Stimulated activated CD4-positive, alpha-beta T cell treated with anti-CD3 and anti-CD28 coated beads, Interleukin-2, amount 100 ng/mL, for 4 hours (primary cell): ENCODE measurements around the gene ZNF862.
"Not testable (repeated sequence)": the region's sequence is repeated elsewhere in the genome, so short reads cannot be mapped to it uniquely, and the experiment has no call there.

ENCODE experiments used
- DNase-seq: peaks from one replicate; pipeline ENCODE4 v3.0.0-alpha.2; 2020; ENCODE audit warnings: low read depth

Gene ZNF862

DNA sequence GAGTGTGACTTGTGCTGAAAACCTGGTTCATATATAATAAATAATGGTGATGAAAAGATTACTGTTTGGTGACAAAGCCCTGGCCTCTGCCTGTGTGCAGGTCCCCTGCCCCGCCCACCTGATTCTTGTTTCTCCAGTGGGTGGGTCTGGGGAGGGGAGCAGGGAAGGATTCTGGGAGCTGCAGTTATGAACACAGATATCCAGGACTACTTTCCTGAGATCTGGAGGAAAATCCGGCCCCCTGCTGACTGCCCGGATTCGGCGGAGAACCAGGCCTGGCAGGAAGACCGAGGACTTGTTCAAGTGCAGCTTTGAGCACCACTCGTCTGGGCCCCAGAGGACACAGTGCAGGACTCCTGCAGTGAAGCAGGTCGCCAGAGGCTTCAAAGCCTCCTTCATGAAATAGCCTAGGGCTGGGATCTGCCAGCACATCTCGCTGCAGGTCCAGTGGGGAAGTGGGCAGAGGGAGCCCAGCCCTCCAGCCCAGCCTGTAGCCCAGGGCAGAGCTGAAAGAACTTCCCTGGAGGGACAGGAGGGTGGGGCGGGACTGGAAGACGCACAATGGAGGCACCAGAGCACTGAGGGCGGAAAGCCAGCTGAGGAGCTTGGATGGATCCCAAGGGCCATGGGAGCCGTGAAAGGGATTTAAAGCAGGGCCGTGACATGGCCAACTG is 42.6 kb downstream of the ZNF862 start:
- no peak for DNase-seq

DNA sequence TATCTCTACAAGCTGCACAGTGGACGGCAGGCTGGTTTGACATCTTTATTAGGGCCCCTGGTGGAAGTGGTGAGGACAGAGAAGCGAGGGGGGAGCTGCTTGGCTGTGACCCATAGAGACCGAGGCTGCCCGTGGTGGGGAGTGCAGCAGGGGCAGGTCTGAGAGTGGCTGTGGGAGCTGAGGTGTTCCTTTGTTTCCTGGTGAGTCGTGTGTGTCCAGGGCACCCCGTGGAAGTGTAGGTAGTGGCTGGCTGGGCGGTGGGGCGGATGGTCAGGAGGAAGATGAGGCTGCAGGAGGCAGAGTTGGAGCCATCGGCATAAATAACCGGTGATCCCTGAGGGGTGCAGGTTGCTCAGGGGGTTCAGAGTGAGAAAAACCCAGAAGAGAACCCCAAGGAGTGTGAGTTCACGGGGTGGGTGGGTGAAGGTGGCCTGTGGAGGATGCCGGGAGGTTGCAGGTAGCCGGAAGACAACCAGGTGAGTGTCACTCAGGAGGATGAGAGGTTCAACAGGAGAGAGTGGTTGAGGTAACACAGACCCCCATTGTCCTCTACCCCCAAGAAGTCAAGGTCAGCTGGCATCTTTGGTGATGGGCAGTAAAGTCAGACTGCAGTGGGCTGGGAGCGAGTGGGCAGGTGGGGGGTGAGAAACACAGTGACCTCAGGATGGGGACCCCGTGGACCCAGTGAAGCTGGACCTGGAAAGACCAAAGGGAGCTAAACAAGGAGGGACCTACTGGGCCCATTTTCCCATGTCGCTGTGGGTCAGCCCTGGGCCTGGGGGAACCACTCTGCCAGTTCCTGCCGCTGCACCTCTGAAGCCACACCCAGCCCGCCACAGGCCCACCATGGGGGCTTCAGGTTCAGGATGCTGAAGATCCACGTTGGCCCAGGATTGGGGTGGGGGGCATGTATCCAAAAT is 43.4 kb downstream of the ZNF862 start:
- DNase-seq: no peak

- no peak for DNase-seq
These were observed 44.3 kb downstream of the ZNF862 start for GRCh38 chr7:149882248-149883047.

DNA sequence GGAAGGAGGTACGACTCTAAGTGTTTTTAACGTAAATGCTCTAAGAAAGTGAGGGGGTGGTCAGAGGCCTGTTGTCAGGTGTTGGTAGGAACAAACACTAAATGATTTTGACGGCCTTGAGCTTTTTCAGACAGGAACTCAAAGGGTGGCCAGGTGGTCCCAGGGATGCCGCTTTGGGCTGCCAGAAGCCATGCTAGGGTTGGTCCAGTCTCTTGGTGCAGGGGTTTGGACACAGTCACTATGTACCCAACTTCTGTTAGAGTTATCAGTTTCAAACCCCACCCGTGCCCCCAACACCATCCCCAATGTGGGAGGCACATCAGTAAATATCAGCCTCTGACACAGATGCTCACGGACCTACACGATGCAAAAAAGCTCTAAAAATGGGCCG is 44.9 kb downstream of the ZNF862 start:
- DNase-seq: no peak

DNA sequence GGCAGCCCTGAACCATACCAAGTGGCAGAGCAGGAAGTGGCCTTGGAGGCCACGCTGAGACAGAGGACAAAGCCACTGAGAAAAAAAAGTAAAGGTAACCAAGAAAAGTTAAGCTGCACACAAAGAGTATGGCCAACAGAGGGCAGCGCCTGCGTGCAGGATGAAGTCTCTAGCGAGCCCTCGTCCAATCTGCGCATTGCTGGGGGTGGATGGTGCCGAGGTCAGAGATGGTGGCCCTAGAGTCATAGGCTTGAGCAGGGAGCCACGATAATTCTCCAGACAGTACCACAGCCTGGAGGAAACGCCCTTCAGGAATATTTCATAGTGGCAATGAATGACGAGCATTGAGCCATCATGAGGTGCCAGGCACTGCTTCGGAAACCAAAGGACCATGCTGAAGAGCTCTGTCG is 45.3 kb downstream of the ZNF862 start:
- DNase-seq: no peak

- DNase-seq: no peak
These were observed 45.8 kb downstream of the ZNF862 start for GRCh38 chr7:149884016-149884415.

DNA sequence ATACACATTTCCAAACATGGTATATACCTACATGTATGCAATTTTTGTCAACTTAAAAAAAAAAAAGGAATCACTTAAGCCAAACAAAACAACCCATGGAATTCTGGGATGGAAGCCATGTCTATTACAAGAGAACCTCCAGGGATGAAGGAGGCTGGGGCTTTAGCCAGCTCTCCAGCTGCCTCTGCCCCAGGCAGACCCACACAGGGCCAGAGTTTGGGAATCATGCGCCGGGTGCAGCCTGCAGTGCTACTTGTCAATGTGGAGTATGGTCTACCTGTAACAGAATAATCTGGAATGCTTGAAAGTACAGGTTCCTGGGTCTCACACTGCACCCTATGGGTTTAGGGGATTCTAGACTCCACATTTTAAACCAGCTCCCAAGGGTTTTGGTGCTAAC is 46.4 kb downstream of the ZNF862 start:
- no peak for DNase-seq

- no peak for DNase-seq
These were observed 47.2 kb downstream of the ZNF862 start for GRCh38 chr7:149885191-149886017.

- DNase-seq: no peak
These were observed 47.8 kb downstream of the ZNF862 start for GRCh38 chr7:149886018-149886415.

- DNase-seq: no peak
These were observed 49.1 kb downstream of the ZNF862 start for GRCh38 chr7:149887311-149887710.

- not testable (repeated sequence) for DNase-seq
These were observed 52.5 kb downstream of the ZNF862 start for GRCh38 chr7:149890715-149891114.

DNA sequence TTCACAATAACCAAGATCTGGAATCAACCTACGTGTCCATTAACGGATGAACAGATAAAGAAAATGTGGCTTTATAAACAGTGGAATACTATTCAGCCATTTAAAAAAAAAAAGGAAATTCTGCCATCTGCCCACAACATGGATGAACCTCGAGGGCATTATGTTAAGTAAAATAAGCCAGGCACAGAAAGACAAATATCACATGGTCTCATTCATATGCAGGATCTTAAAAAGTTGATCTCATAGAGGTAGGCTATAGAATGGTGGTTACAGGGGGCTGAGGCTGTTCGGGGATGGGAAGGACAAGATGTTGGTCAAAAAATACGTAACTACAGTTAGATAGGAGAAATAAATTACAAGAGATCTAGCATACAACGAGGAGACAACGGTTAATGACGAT is 56.8 kb downstream of the ZNF862 start:
- not testable (repeated sequence) for DNase-seq

DNA sequence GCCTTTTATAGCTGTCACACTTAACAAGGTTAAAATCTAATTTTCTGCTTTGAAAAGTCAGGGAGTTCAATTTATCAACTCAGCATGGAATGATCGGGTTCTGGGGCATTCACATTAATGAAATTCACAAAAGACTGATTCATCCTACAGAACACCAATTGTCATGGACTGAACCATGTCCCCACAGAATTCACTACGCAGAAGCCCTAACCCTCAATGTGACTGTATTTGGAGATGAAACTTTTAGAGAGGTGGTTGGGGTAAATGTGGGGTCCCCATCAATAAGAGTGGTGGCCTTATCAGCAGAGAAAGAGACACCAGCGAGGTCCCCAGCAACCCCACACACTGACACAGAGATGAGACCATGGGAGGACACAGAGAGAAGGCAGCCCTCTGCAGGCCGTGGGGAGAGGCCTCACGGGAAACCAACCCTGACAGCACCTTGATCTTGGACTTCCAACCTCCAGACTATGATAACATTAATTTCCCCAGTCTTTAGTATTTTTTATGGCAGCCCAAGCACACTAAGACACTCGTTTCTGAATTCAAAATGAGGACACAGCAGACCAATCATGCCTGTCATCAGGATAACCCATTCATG is 69.7 kb downstream of the ZNF862 start:
- DNase-seq: not testable (repeated sequence)

GRCh38 chr7:149910219-149910618 is 72.0 kb downstream of the ZNF862 start:
- DNase-seq: not testable (repeated sequence)

DNA sequence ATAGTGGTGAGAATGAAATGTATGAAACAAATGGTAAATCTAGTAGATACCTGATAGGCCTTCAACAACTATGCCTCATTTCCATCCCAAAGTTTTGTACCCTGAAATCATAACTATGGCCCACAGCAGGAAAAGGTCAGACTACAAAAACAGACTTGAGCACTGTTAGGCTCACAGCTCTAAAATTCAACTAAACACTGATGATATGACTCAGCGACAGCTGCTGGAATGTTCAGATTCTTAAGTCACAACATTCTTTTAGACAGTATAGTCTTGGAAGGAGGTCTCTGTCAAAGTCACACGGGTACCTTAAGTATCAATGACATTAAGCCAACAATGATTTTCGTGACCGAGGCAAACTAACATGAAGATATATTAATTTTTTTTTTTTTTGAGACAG is 74.0 kb downstream of the ZNF862 start:
- DNase-seq: not testable (repeated sequence)
